ENCODE data around the gene FZD10.

DNA sequence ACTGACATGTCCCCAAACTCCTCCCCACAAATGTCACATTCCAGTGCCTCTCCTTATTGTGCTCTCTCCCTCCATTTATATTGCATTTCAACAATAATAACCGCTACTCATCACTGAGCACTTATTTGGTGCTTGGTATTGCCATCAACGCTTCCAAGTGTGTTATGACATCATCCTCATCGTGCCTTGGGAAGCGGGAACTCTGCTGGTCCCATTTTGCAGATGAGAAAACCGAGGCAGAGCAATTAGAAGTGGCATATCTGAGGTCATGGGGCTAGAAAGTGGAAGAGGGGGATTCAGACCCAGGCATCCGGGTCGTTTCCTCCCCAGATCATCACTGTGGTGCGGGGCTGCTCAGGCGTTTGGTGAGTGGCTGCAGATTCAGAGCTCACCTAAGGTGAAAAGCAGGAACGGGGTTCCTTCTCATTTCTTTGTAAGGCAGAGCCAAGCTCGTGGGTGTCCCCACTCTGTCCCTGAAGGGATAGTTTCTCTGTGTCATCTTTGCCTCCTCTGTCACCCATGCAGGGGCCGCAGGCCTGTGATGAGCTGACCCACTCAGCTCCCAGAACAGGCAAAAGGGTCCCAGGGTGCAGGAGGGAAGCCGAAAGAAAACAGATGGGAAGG is 5.5 kb upstream of the FZD10 start:
- TF ChIP-seq EGR1 (IDR thresholded peaks at IDR 0.05) (no peak), CREB1 (IDR thresholded peaks at IDR 0.05; ENCODE audit: low read depth) (no peak), RAD21 (IDR thresholded peaks at IDR 0.05; ENCODE audit: low read depth) (no peak), EP300 (IDR thresholded peaks at IDR 0.05; ENCODE audit: borderline replicate concordance) (no peak), YY1 (IDR thresholded peaks at IDR 0.05; ENCODE audit: low read depth) (no peak), FOXM1 (IDR thresholded peaks at IDR 0.05; ENCODE audit: borderline replicate concordance, low read depth) (no peak), CEBPB (IDR thresholded peaks at IDR 0.05) (no peak), TAF1 (IDR thresholded peaks at IDR 0.05; ENCODE audit: low read depth) (no peak), ZBTB7A (IDR thresholded peaks at IDR 0.05; ENCODE audit: low read depth) (no peak), NFIC (IDR thresholded peaks at IDR 0.05) (no peak)
- TF ChIP-seq, protein P1, sequence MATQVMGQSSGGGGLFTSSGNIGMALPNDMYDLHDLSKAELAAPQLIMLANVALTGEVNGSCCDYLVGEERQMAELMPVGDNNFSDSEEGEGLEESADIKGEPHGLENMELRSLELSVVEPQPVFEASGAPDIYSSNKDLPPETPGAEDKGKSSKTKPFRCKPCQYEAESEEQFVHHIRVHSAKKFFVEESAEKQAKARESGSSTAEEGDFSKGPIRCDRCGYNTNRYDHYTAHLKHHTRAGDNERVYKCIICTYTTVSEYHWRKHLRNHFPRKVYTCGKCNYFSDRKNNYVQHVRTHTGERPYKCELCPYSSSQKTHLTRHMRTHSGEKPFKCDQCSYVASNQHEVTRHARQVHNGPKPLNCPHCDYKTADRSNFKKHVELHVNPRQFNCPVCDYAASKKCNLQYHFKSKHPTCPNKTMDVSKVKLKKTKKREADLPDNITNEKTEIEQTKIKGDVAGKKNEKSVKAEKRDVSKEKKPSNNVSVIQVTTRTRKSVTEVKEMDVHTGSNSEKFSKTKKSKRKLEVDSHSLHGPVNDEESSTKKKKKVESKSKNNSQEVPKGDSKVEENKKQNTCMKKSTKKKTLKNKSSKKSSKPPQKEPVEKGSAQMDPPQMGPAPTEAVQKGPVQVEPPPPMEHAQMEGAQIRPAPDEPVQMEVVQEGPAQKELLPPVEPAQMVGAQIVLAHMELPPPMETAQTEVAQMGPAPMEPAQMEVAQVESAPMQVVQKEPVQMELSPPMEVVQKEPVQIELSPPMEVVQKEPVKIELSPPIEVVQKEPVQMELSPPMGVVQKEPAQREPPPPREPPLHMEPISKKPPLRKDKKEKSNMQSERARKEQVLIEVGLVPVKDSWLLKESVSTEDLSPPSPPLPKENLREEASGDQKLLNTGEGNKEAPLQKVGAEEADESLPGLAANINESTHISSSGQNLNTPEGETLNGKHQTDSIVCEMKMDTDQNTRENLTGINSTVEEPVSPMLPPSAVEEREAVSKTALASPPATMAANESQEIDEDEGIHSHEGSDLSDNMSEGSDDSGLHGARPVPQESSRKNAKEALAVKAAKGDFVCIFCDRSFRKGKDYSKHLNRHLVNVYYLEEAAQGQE (IDR thresholded peaks at IDR 0.05; ENCODE audit: low read depth): no peak
- TF ChIP-seq, protein P2, sequence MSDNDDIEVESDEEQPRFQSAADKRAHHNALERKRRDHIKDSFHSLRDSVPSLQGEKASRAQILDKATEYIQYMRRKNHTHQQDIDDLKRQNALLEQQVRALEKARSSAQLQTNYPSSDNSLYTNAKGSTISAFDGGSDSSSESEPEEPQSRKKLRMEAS (IDR thresholded peaks at IDR 0.05): no peak
- TF ChIP-seq, protein P3, sequence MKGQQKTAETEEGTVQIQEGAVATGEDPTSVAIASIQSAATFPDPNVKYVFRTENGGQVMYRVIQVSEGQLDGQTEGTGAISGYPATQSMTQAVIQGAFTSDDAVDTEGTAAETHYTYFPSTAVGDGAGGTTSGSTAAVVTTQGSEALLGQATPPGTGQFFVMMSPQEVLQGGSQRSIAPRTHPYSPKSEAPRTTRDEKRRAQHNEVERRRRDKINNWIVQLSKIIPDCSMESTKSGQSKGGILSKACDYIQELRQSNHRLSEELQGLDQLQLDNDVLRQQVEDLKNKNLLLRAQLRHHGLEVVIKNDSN (IDR thresholded peaks at IDR 0.05): no peak
